A673 (cell line): ENCODE results near the gene HBS1L. TPM values are rescaled to one million over a fixed set of nuclear protein-coding genes. Genes with fewer than 3 reads are reported as not detected.

Experiments
- BruUV-seq: library from RNA; stranded (reverse); fragments of 400-500 nt; replicated peaks from 2 replicates; lab custom pipeline; 2021; lab: Mats Ljungman, UMichigan
- CTCF ChIA-PET: fragments of 300-600 bp; sonication (Branson Sonifier 250); formaldehyde crosslinking; loops from one replicate; lab custom pipeline; 2022; ENCODE audit warnings: antibody characterized with exemption; lab: Charles Lee
- POLR2A ChIA-PET: fragments of 300-600 bp; sonication (Branson Sonifier 250); formaldehyde crosslinking; loops from one replicate; lab custom pipeline; 2022; ENCODE audit warnings: antibody characterized with exemption; ENCODE audit not compliant: low non-redundant PET; lab: Charles Lee
- DNase-seq: peaks from one replicate; pipeline ENCODE4 v3.0.0-alpha.2; 2015; ENCODE audit warnings: low spot score
- H3K27ac ChIP-seq: fragments of 200-600 bp; sonication (generic); 2 replicates; pipeline ENCODE4 v1.5.1; 2016; ENCODE audit warnings: mixed run types, low read depth, mild to moderate bottlenecking, mixed read lengths, antibody characterized with exemption, low read length; ENCODE audit not compliant: poor library complexity, severe bottlenecking
- H3K27me3 ChIP-seq: fragments of 200-600 bp; sonication (generic); replicated peaks from 2 replicates; pipeline ENCODE4 v1.6.1; 2017; ENCODE audit warnings: mixed run types, low read depth, mild to moderate bottlenecking, mixed read lengths, antibody characterized with exemption, low read length; ENCODE audit not compliant: insufficient read depth, poor library complexity
- H3K36me3 ChIP-seq: fragments of 200-600 bp; sonication (generic); 2 replicates; pipeline ENCODE4 v1.6.1; 2016; ENCODE audit warnings: mixed run types, mild to moderate bottlenecking, mixed read lengths, antibody characterized with exemption, low read length; ENCODE audit not compliant: insufficient read depth, poor library complexity, severe bottlenecking
- H3K4me1 ChIP-seq: fragments of 200-600 bp; sonication (generic); 2 replicates; pipeline ENCODE4 v1.6.1; 2017; ENCODE audit warnings: mixed run types, mild to moderate bottlenecking, mixed read lengths, antibody characterized with exemption, low read length; ENCODE audit not compliant: insufficient read depth, poor library complexity, severe bottlenecking
- H3K4me3 ChIP-seq: fragments of 200-600 bp; sonication (generic); 2 replicates; pipeline ENCODE4 v1.5.1; 2016; ENCODE audit warnings: low read depth, mixed run types, mild to moderate bottlenecking, mixed read lengths, low read length; ENCODE audit not compliant: poor library complexity, severe bottlenecking
- H3K9me3 ChIP-seq: fragments of 200-600 bp; sonication (generic); 2 replicates; pipeline ENCODE4 v1.6.1; 2016; ENCODE audit warnings: mixed run types, low read depth, mild to moderate bottlenecking, mixed read lengths, antibody characterized with exemption, low read length; ENCODE audit not compliant: poor library complexity, severe bottlenecking
- EZH2 ChIP-seq: fragments of 200-600 bp; sonication (generic); IDR thresholded peaks from 2 replicates; pipeline ENCODE4 v1.6.1; 2017; ENCODE audit warnings: borderline replicate concordance, low read depth, mild to moderate bottlenecking, mixed read lengths, antibody characterized with exemption, low read length; ENCODE audit not compliant: poor library complexity, severe bottlenecking
- intact Hi-C: fragments of 100-400 bp; cut with micrococcal nuclease; formaldehyde crosslinking; loops from one replicate; pipeline ENCODE4 v1.10.0; 2022; ENCODE audit not compliant: unreplicated experiment
- total RNA-seq: library from RNA; stranded (reverse); gene quantifications from 2 replicates; pipeline ENCODE4 v1.2.3, GENCODE V29; 2021
- TF ChIP-seq, protein P1 (sequence below): fragments of 300-800, 200-600 bp; sonication (generic); conservative IDR thresholded peaks from 2 replicates; pipeline ENCODE4 v1.5.1; 2017; ENCODE audit warnings: low read depth, mild to moderate bottlenecking, antibody characterized with exemption, low read length, moderate library complexity, mixed read lengths

Gene HBS1L
- total RNA-seq, 1 experiment from 2014 or later: 106 TPM

- ChIA-PET CTCF (no interaction called here), POLR2A (no interaction called here)
- no peaks in the 10 kb centered on the region for H3K36me3 ChIP-seq
- intact Hi-C loops: no loop called here
- H3K4me3 ChIP-seq: no peak overlapping the region
- no peak overlapping the region for H3K27ac ChIP-seq
- H3K27me3 ChIP-seq: no peaks in the 10 kb centered on the region
- BruUV-seq: no TSS peak
- TF ChIP-seq, protein P1, sequence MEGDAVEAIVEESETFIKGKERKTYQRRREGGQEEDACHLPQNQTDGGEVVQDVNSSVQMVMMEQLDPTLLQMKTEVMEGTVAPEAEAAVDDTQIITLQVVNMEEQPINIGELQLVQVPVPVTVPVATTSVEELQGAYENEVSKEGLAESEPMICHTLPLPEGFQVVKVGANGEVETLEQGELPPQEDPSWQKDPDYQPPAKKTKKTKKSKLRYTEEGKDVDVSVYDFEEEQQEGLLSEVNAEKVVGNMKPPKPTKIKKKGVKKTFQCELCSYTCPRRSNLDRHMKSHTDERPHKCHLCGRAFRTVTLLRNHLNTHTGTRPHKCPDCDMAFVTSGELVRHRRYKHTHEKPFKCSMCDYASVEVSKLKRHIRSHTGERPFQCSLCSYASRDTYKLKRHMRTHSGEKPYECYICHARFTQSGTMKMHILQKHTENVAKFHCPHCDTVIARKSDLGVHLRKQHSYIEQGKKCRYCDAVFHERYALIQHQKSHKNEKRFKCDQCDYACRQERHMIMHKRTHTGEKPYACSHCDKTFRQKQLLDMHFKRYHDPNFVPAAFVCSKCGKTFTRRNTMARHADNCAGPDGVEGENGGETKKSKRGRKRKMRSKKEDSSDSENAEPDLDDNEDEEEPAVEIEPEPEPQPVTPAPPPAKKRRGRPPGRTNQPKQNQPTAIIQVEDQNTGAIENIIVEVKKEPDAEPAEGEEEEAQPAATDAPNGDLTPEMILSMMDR: no peak
- no peak for TF ChIP-seq EZH2
- H3K9me3 ChIP-seq: no peaks in the 10 kb centered on the region
- peaks cover 4% of the 10 kb centered on the region for H3K4me1 ChIP-seq
- no peak for DNase-seq
Measured at GRCh38 chr6:135102191-135102590, 47.6 kb upstream of the HBS1L start.

DNA sequence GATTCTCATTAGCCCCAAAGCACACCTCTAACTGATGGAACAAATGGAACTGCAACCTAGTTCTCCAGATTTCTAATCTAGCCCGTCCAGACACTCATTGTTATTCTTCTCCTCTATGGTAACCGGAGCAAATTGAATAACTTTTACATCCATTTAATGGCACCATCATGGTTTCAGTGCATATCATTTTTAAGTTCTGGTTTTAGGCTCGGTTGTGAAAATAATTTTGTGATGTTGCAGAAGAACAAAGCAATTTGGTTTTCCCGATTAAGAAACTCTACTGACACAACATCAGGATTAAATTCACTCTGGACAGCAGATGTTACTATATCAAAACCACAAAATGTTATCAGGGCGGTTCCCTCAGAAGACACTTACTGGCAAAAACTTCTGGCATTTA is 42.5 kb upstream of the HBS1L start:
- POLR2A ChIA-PET: no interaction called here
- Histone ChIP-seq H3K27ac (no peak overlapping the region), H3K4me1 (no peaks in the 10 kb centered on the region), H3K27me3 (no peaks in the 10 kb centered on the region), H3K4me3 (no peak overlapping the region), H3K9me3 (no peaks in the 10 kb centered on the region), H3K36me3 (no peaks in the 10 kb centered on the region)
- TF ChIP-seq, protein P1: no peak
- no peak for TF ChIP-seq EZH2
- no TSS peak for BruUV-seq
- CTCF ChIA-PET: no interaction called here
- intact Hi-C loops: no loop called here
- DNase-seq: no peak

GRCh38 chr6:135096403-135097130 is 41.9 kb upstream of the HBS1L start:
- no peaks in the 10 kb centered on the region for H3K9me3 ChIP-seq
- H3K27me3 ChIP-seq: no peaks in the 10 kb centered on the region
- DNase-seq: no peak
- H3K36me3 ChIP-seq: no peaks in the 10 kb centered on the region
- BruUV-seq: no TSS peak
- ChIA-PET POLR2A (no interaction called here), CTCF (no interaction called here)
- intact Hi-C loops: no loop called here
- H3K4me3 ChIP-seq: no peak overlapping the region
- no peak overlapping the region for H3K27ac ChIP-seq
- TF ChIP-seq EZH2: no peak
- TF ChIP-seq, protein P1: no peak
- no peaks in the 10 kb centered on the region for H3K4me1 ChIP-seq
